Measurements from ENCODE around the gene ST3GAL5.

ST3GAL5 gene

DNA sequence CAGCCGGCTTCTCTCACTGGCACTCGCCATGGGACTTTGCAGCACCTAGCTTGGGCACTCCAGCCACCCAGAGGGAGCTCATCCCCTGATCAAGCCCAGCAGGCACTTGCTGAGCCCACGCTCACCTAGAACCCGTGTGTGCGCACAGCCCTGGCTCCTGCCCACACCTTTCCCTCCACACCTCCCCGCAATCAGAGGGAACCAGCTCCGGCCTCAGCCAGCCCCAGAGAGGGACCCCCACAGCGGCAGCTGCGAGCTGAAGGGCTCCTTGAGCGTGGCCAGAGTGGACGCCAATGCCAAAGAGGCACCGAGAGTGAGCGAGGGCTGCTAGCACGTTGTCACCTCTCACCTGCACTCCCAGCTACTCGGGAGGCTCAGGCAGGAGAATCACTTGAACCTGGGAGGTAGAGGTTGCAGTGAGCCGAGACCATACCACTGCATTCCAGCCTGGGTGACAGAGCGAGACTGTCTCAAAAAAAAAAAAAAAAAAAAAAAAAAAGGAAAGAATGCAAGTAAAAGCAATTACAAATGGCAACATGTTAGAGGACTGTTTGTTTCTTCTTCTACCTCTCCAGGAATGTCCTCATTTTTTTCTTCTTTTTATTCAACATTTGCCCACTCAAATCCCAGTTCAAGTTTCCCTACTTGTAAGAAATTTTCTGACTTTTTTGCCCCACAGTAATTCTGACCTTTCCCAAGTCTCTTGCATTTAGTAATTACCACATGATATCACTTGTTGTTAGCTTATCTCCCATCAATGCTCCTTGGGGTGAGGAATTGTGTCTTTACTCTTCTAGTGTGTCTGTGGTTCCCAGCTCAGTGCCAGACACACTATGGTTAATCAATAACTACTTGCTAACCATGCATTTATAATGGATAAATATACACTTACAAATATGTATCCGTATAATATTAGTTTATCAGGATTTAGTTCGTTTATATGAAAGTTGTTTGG, 40.6 kb upstream of the ST3GAL5 start:
- Histone ChIP-seq H3K27me3 (ENCODE audit: control insufficient read depth in 1 of 2, insufficient read depth in 2 of 2, low read length in 2 of 2) (no peaks in the 10 kb centered on the region), H3K9me3 (ENCODE audit: low read length) (no peaks in the 10 kb centered on the region), H3K4me3 (ENCODE audit: low read depth in 1 of 2, low read length in 2 of 2) (no peak overlapping the region), H3K27ac (ENCODE audit: low read depth, low read length) (no peak overlapping the region), H3K36me3 (ENCODE audit: insufficient read depth, low read length) (no peaks in the 10 kb centered on the region), H3K4me1 (ENCODE audit: insufficient read depth, low read length) (no peaks in the 10 kb centered on the region), H3K9ac (ENCODE audit: low read length) (no peak overlapping the region)

DNA sequence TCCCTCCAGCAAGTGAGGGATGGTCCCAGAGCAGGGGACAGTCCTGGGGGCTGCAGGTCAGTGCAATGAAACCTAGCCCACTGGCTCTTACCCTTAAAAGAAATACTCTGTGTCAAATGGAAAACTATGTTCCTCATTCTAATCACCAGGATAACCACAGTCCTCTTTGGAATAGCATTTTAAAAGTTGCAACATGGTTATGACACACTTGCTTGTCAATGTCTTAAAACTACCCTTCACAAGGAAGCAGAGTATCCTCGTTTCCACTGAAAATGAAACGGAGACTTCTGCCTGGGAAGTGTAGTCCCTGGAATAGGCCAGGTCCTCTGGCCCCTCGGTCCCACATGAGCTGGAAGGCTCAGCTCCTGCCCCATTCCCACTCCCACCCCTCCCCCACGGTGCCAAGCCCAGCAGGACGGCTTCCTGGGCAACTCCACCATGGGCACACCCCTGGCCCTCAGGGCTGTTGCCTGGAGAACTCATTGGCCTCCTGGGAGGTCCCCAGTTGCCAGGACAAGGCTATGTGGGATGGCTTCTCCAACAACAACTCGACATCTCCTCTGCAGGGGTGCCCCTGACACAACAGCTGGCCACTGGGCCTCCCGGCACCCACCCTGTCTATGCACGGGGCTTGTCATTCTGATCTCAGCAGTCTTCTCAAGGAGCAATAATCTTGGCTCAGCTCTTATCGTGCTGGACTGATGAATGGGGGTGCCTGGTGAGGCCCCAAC, 38.3 kb upstream of the ST3GAL5 start:
- H3K9me3 ChIP-seq (ENCODE audit: low read length) = no peaks in the 10 kb centered on the region
- no peaks in the 10 kb centered on the region for H3K4me1 ChIP-seq (ENCODE audit: insufficient read depth, low read length)
- no peaks in the 10 kb centered on the region for H3K27me3 ChIP-seq (ENCODE audit: control insufficient read depth in 1 of 2, insufficient read depth in 2 of 2, low read length in 2 of 2)
- H3K27ac ChIP-seq (ENCODE audit: low read depth, low read length) = no peak overlapping the region
- H3K4me3 ChIP-seq (ENCODE audit: low read depth in 1 of 2, low read length in 2 of 2) = no peak overlapping the region
- H3K36me3 ChIP-seq (ENCODE audit: insufficient read depth, low read length) = no peaks in the 10 kb centered on the region
- H3K9ac ChIP-seq (ENCODE audit: low read length) = no peak overlapping the region

DNA sequence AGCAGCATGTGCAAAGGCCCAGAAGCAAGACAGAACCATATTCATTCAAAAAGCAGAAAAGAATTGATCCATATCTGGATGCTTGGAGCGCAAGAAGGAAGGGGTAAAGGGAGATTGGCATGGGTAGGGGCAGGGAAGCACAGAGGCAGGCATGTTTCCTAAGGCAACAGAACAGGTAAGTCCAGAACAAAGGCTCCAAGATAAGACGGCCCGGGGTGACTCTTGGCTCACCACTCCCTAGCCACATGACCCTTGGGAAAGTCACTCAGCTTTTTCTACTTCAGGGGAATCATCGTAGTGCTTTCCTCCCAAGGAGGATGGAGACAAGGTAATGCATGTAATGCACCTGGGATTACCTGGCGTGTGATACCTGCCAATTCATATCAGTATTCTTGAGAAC, 37.7 kb upstream of the ST3GAL5 start:
- H3K27ac ChIP-seq (ENCODE audit: low read depth, low read length) = no peak overlapping the region
- no peak overlapping the region for H3K4me3 ChIP-seq (ENCODE audit: low read depth in 1 of 2, low read length in 2 of 2)
- no peaks in the 10 kb centered on the region for H3K36me3 ChIP-seq (ENCODE audit: insufficient read depth, low read length)
- H3K4me1 ChIP-seq (ENCODE audit: insufficient read depth, low read length) = no peaks in the 10 kb centered on the region
- H3K27me3 ChIP-seq (ENCODE audit: control insufficient read depth in 1 of 2, insufficient read depth in 2 of 2, low read length in 2 of 2) = no peaks in the 10 kb centered on the region
- H3K9me3 ChIP-seq (ENCODE audit: low read length) = no peaks in the 10 kb centered on the region
- no peak overlapping the region for H3K9ac ChIP-seq (ENCODE audit: low read length)

DNA sequence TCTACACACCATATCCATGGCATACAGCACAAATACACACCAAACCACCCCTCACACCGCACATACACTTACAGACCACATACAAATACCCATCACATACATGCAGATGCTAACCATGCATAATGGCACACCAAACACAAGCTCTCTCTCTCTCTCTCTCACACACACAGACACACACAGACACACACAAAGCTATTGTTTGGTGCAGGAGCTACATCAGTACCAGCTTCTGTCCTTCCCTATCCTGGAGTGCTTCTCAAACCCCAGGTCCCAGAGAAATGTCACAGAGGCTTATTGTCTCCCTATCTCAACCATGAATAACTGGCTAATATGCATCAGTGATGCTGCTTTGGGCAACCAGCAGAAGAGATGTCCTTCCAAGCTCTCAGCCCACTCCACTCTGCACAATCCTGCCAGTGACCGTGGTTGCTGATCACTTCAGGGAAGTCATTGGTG, 36.5 kb upstream of the ST3GAL5 start:
- H3K36me3 ChIP-seq (ENCODE audit: insufficient read depth, low read length) = no peaks in the 10 kb centered on the region
- H3K4me3 ChIP-seq (ENCODE audit: low read depth in 1 of 2, low read length in 2 of 2) = no peak overlapping the region
- H3K9me3 ChIP-seq (ENCODE audit: low read length) = no peaks in the 10 kb centered on the region
- no peak overlapping the region for H3K9ac ChIP-seq (ENCODE audit: low read length)
- H3K27me3 ChIP-seq (ENCODE audit: control insufficient read depth in 1 of 2, insufficient read depth in 2 of 2, low read length in 2 of 2) = no peaks in the 10 kb centered on the region
- no peaks in the 10 kb centered on the region for H3K4me1 ChIP-seq (ENCODE audit: insufficient read depth, low read length)
- H3K27ac ChIP-seq (ENCODE audit: low read depth, low read length) = no peak overlapping the region

DNA sequence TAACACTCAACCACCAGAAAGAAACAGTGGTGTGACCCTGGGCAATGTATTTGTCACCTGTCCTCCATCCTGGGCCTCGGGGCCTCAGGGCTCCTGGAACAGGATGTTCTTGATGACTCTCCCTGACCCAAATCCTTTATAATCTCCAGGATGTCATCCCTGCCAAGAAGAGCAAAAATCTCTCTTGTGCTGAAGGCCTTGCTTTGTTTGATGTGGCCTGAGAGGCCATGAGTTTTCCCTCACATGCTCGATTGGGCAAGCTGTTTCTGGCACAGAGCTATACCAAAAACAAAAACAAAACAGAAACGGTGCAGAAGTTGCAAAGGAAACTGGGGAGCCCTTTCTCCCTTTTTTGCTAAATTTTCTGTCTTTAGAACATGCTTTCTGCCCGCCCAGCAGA, 35.7 kb upstream of the ST3GAL5 start:
- no peaks in the 10 kb centered on the region for H3K36me3 ChIP-seq (ENCODE audit: insufficient read depth, low read length)
- no peak overlapping the region for H3K27ac ChIP-seq (ENCODE audit: low read depth, low read length)
- H3K4me3 ChIP-seq (ENCODE audit: low read depth in 1 of 2, low read length in 2 of 2) = no peak overlapping the region
- no peaks in the 10 kb centered on the region for H3K9me3 ChIP-seq (ENCODE audit: low read length)
- H3K9ac ChIP-seq (ENCODE audit: low read length) = no peak overlapping the region
- no peaks in the 10 kb centered on the region for H3K4me1 ChIP-seq (ENCODE audit: insufficient read depth, low read length)
- no peaks in the 10 kb centered on the region for H3K27me3 ChIP-seq (ENCODE audit: control insufficient read depth in 1 of 2, insufficient read depth in 2 of 2, low read length in 2 of 2)

DNA sequence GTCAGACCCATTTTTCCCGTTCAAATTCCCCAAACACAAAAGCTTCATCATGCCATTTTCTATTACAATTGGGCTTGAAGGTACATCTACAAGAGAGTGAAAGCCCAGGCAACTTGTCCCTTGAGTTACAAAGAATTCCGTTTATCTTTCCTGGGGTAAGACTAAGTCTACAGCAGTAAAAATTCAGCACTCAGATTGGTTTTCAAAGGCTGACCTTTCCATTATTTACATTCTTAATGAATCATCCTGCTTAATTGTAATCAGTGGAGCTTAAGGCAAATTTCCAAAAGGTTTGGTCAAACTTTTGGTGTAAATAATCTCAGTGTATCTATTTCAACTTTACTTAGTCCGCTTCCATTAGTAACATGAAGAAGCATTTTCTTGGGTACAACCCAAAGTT, 33.4 kb upstream of the ST3GAL5 start:
- Histone ChIP-seq H3K9ac (ENCODE audit: low read length) (no peak overlapping the region), H3K4me1 (ENCODE audit: insufficient read depth, low read length) (no peaks in the 10 kb centered on the region), H3K4me3 (ENCODE audit: low read depth in 1 of 2, low read length in 2 of 2) (no peak overlapping the region), H3K9me3 (ENCODE audit: low read length) (no peaks in the 10 kb centered on the region), H3K27ac (ENCODE audit: low read depth, low read length) (no peak overlapping the region), H3K36me3 (ENCODE audit: insufficient read depth, low read length) (no peaks in the 10 kb centered on the region), H3K27me3 (ENCODE audit: control insufficient read depth in 1 of 2, insufficient read depth in 2 of 2, low read length in 2 of 2) (no peaks in the 10 kb centered on the region)

DNA sequence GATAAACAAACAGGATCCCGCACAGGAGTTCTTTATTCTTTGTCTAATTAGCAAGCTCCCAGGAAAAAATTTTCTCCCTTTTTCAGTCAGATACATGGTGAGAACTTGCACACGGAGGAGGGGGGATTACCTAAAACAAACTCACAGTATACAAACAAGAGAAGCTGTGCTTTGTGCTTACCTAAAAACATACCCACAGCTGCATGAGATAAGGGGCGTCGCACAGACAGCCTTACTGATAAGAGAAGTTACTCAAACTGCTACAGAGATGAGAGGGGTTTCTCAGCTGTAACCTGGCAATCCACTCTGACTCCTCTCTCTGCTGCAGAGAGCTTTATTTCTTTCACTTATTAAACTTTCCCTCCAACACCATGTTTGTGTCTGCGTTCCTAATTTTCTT, 32.9 kb upstream of the ST3GAL5 start:
- no peaks in the 10 kb centered on the region for H3K27me3 ChIP-seq (ENCODE audit: control insufficient read depth in 1 of 2, insufficient read depth in 2 of 2, low read length in 2 of 2)

DNA sequence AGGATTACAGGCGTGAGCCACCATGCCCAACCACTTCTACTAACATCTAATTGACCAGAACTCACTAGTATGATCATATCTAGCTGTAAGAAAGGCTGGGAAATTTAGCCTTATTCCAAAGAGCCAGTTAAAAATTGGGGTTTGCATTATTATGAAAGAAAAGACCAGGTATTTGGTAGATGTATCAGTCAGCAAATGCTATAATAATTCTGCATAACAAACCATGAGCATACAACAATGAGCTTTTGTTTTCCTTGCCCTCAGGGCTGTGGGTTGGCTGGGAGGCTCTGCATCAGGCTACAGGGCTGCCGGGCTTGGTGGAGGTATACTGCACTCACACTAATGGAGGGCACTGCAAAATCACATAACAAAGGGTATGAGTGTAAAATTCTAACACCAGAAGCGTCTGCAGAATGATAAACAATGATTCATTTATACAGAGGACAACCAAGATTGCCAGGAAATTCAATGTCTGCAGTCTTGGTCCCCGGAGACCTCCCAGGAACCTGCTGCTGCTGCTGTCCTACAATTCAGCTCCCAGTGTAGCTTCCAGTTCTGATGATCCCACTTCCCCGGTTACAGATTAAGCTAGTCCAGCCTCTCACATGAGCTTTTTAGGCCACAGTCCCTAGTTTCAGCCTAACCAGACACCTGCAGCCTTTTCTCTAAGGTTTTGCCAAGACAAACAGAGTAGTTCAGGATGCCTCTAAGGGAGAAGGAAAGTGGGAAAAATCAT, 32.2 kb upstream of the ST3GAL5 start:
- Histone ChIP-seq H3K27me3 (ENCODE audit: control insufficient read depth in 1 of 2, insufficient read depth in 2 of 2, low read length in 2 of 2) (no peaks in the 10 kb centered on the region), H3K4me1 (ENCODE audit: insufficient read depth, low read length) (no peaks in the 10 kb centered on the region), H3K9me3 (ENCODE audit: low read length) (no peaks in the 10 kb centered on the region), H3K9ac (ENCODE audit: low read length) (no peak overlapping the region), H3K36me3 (ENCODE audit: insufficient read depth, low read length) (no peaks in the 10 kb centered on the region), H3K4me3 (ENCODE audit: low read depth in 1 of 2, low read length in 2 of 2) (no peak overlapping the region), H3K27ac (ENCODE audit: low read depth, low read length) (no peak overlapping the region)

More for the DNA sequence above, 32.9 kb upstream of the ST3GAL5 start:
- Histone ChIP-seq H3K36me3 (ENCODE audit: insufficient read depth, low read length) (no peaks in the 10 kb centered on the region), H3K4me1 (ENCODE audit: insufficient read depth, low read length) (no peaks in the 10 kb centered on the region), H3K9ac (ENCODE audit: low read length) (no peak overlapping the region), H3K27ac (ENCODE audit: low read depth, low read length) (no peak overlapping the region), H3K9me3 (ENCODE audit: low read length) (no peaks in the 10 kb centered on the region), H3K4me3 (ENCODE audit: low read depth in 1 of 2, low read length in 2 of 2) (no peak overlapping the region)

DNA sequence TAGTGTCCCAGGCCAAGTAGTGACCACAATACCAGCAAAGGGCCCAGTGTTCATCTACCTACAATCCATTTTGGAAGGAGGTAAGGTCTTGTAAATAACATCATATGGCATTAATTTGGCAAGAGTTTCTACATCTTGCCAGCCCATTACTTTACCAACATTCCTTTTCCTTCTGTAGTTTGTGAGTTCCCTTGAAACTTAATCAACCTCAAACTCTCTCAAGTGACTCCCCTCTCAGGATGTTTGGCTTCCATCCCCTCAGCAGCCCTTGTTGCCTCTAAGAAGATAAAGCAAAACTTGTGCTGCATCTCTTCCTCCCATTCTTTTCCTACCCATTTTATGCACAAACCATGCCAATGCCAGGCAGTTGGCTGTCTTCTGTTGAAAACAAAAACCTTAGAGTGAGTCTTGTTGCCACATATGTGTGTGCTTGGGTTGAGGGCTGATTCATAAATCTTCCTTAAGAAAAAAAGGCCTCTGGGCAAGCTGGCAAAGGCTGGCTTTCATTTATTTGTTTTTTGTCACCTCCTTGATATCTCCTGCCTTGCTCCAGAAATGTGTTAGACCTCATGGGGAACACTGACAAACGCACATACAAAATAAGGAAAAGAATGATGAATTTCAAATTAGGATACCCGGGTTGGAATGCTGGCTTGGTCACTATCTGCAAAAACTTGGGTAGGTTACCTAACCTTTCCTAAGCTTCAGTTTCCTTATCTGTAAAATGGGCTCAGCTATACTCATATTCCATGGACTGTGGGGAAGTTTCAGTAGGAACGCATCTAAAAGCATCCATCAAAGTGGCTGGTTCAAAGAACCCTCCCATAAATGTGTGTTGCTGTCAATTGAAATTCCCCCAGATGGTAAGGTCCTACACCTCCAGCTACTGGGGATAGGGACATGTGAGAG, 29.4 kb upstream of the ST3GAL5 start:
- Histone ChIP-seq H3K4me1 (ENCODE audit: insufficient read depth, low read length) (no peaks in the 10 kb centered on the region), H3K27ac (ENCODE audit: low read depth, low read length) (no peak overlapping the region), H3K9ac (ENCODE audit: low read length) (no peak overlapping the region), H3K36me3 (ENCODE audit: insufficient read depth, low read length) (no peaks in the 10 kb centered on the region), H3K4me3 (ENCODE audit: low read depth in 1 of 2, low read length in 2 of 2) (no peak overlapping the region), H3K27me3 (ENCODE audit: control insufficient read depth in 1 of 2, insufficient read depth in 2 of 2, low read length in 2 of 2) (no peaks in the 10 kb centered on the region), H3K9me3 (ENCODE audit: low read length) (no peaks in the 10 kb centered on the region)

DNA sequence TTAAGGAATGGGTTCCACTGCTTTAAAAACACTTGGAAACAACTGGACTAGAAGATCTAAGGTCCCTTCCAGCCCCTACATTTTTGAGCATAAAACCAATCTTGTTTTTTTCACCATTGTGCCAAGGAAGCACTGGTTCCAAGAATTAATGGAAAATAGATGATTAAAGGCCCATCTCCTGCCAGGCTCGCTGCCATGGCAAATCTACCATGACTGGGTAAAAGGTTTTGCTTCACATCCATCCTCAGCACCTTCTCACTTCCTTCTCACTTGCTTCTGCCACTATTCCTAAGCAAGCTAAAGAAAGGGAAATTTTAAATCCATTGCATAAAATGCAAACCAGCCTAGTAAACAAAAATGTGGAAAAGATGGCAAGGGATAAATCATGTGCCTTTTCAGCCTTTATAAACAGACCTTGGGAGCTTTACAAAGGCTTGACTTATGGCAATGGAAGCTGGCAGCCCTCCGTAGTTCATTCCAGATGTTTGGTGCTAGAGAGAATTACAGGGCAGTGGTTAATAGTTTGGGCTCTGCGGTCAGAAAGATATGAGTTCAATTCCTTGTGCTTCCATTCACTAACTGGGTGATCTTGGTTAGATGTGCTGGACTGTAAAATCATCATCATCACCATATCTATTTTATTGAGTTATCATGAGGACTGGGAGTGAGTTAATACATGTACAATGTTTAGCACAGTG, 27.0 kb upstream of the ST3GAL5 start:
- no peaks in the 10 kb centered on the region for H3K36me3 ChIP-seq (ENCODE audit: insufficient read depth, low read length)
- no peak overlapping the region for H3K4me3 ChIP-seq (ENCODE audit: low read depth in 1 of 2, low read length in 2 of 2)
- H3K27ac ChIP-seq (ENCODE audit: low read depth, low read length) = no peak overlapping the region
- H3K27me3 ChIP-seq (ENCODE audit: control insufficient read depth in 1 of 2, insufficient read depth in 2 of 2, low read length in 2 of 2) = no peaks in the 10 kb centered on the region
- peaks cover 4% of the 10 kb centered on the region for H3K4me1 ChIP-seq (ENCODE audit: insufficient read depth, low read length)
- H3K9ac ChIP-seq (ENCODE audit: low read length) = no peak overlapping the region
- H3K9me3 ChIP-seq (ENCODE audit: low read length) = no peaks in the 10 kb centered on the region
